ENCODE data around the gene THADA. TPM values are rescaled to one million over a fixed set of nuclear protein-coding genes. Genes with fewer than 3 reads are reported as not detected.
"Not testable (repeated sequence)": the region's sequence is repeated elsewhere in the genome, so short reads cannot be mapped to it uniquely, and the experiment has no call there.

The THADA gene
- polyA plus RNA-seq, 1 donor (not counting 4 experiments of a cell fraction or from before 2014, with no cell fraction given) = 22.6 TPM

DNA sequence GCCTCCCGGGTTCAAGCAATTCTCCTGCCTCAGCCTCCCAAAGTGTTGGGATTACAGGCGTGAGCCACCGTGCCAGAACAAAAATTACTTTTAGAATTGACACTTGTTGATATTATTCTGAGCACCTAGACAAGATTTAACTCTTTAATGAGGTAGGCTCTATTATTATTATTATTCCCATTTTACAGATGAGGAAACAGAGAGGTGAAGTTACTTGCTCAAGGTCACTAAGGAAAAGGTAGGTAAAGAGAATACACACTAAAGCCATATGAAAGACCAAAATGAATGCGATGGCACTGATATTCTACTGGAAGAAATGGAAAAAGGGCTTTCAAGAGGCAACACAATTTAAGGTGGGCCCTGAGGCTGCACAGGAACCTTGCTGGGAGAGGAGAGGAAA is 295.6 kb downstream of the THADA start:
- H3K4me3 ChIP-seq (ENCODE audit: control insufficient read depth in 2 of 3, extremely low read depth in 1 of 3, insufficient read depth in 2 of 3, low read depth in 1 of 3, low read length in 3 of 3) = no peak overlapping the region
- DNase-seq (ENCODE audit: low read depth, low spot score) = no peak
- no peaks in the 10 kb centered on the region for H4K20me1 ChIP-seq (ENCODE audit: control insufficient read depth, extremely low read depth, insufficient read depth, low read length)
- no peak for FAIRE-seq
- peaks cover 2% of the 10 kb centered on the region for H3K9me1 ChIP-seq (ENCODE audit: control insufficient read depth, extremely low read depth, insufficient read depth, low read length)
- dilution Hi-C loops (cut with MboI; ENCODE audit: extremely low pct_ligation_motif_present, low sequenced_read_pairs) = no loop called here
- H3K27ac ChIP-seq (ENCODE audit: control insufficient read depth, insufficient read depth, low read length) = no peak overlapping the region
- H3K9me3 ChIP-seq (ENCODE audit: control insufficient read depth, low read depth, low read length) = no peaks in the 10 kb centered on the region
- H2AFZ ChIP-seq (ENCODE audit: control insufficient read depth, low read length) = no peak overlapping the region
- no peaks in the 10 kb centered on the region for H3K79me2 ChIP-seq (ENCODE audit: control insufficient read depth, insufficient read depth, low read length)
- peaks cover 16% of the 10 kb centered on the region for H3K4me1 ChIP-seq (ENCODE audit: control insufficient read depth, extremely low read depth, insufficient read depth, low read length)
- TF ChIP-seq EZH2 (IDR thresholded peaks at IDR 0.05; ENCODE audit: low read length) = no peak
- TF ChIP-seq, protein P1, sequence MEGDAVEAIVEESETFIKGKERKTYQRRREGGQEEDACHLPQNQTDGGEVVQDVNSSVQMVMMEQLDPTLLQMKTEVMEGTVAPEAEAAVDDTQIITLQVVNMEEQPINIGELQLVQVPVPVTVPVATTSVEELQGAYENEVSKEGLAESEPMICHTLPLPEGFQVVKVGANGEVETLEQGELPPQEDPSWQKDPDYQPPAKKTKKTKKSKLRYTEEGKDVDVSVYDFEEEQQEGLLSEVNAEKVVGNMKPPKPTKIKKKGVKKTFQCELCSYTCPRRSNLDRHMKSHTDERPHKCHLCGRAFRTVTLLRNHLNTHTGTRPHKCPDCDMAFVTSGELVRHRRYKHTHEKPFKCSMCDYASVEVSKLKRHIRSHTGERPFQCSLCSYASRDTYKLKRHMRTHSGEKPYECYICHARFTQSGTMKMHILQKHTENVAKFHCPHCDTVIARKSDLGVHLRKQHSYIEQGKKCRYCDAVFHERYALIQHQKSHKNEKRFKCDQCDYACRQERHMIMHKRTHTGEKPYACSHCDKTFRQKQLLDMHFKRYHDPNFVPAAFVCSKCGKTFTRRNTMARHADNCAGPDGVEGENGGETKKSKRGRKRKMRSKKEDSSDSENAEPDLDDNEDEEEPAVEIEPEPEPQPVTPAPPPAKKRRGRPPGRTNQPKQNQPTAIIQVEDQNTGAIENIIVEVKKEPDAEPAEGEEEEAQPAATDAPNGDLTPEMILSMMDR (optimal IDR thresholded peaks at IDR 0.05 in 1 of 3, IDR thresholded peaks at IDR 0.05 in 1 of 3, conservative IDR thresholded peaks at IDR 0.05 in 1 of 3; ENCODE audit: extremely low read depth in 1 of 3, insufficient read depth in 2 of 3, low read length in 3 of 3) = no peak
- H3K4me2 ChIP-seq (ENCODE audit: control insufficient read depth, extremely low read depth, insufficient read depth, low read depth, low read length) = peak overlapping the region; percentile 64
- H3K27me3 ChIP-seq (ENCODE audit: control insufficient read depth, extremely low read depth, insufficient read depth, low read length) = no peaks in the 10 kb centered on the region
- no peaks in the 10 kb centered on the region for H3K36me3 ChIP-seq (ENCODE audit: control insufficient read depth in 2 of 2, extremely low read depth in 1 of 2, insufficient read depth in 2 of 2, low read length in 2 of 2)
- H3K9ac ChIP-seq (ENCODE audit: control insufficient read depth, extremely low read depth, insufficient read depth, low read length) = no peak overlapping the region

DNA sequence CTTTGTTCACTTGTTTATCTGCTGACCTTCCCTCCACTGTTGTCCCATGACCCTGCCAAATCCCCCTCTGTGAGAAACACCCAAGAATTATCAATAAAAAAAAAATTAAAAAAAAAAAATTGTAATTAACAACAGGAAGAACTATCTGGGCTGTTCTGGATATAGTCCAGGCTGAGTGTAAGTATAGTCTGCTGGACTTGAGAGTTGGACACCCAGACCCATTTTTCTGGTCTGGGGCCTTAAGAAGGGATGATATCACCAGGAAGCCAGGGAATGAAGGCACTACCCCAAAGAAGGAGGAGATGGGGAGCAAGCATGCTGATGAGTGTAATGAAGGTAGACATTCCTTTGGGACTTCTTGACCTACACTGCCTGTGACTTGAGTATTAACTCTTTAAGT is 297.3 kb downstream of the THADA start:
- H3K27ac ChIP-seq (ENCODE audit: control insufficient read depth, insufficient read depth, low read length) = no peak overlapping the region
- FAIRE-seq = no peak
- no peak overlapping the region for H3K4me2 ChIP-seq (ENCODE audit: control insufficient read depth, extremely low read depth, insufficient read depth, low read depth, low read length)

DNA sequence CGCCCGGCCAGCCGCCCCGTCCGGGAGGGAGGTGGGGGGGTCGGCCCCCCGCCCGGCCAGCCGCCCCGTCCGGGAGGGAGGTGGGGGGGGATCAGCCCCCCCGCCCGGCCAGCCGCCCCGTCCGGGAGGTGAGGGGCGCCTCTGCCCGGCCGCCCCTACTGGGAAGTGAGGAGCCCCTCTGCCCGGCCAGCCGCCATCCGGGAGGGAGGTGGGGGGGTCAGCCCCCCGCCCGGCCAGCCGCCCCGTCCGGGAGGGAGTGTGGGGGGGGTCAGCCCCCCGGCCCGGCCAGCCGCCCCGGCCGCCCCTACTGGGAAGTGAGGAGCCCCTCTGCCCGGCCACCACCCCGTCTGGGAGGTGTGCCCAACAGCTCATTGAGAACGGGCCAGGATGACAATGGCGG is 298.1 kb downstream of the THADA start:
- H2AFZ ChIP-seq (ENCODE audit: control insufficient read depth, low read length); H3K79me2 ChIP-seq (ENCODE audit: control insufficient read depth, insufficient read depth, low read length); H3K27ac ChIP-seq (ENCODE audit: control insufficient read depth, insufficient read depth, low read length); DNase-seq (ENCODE audit: low read depth, low spot score); H3K4me3 ChIP-seq (ENCODE audit: control insufficient read depth in 2 of 3, extremely low read depth in 1 of 3, insufficient read depth in 2 of 3, low read depth in 1 of 3, low read length in 3 of 3); H4K20me1 ChIP-seq (ENCODE audit: control insufficient read depth, extremely low read depth, insufficient read depth, low read length); H3K9me1 ChIP-seq (ENCODE audit: control insufficient read depth, extremely low read depth, insufficient read depth, low read length); H3K9ac ChIP-seq (ENCODE audit: control insufficient read depth, extremely low read depth, insufficient read depth, low read length); H3K9me3 ChIP-seq (ENCODE audit: control insufficient read depth, low read depth, low read length); FAIRE-seq; H3K36me3 ChIP-seq (ENCODE audit: control insufficient read depth in 2 of 2, extremely low read depth in 1 of 2, insufficient read depth in 2 of 2, low read length in 2 of 2); H3K4me2 ChIP-seq (ENCODE audit: control insufficient read depth, extremely low read depth, insufficient read depth, low read depth, low read length); dilution Hi-C loops (cut with MboI; ENCODE audit: extremely low pct_ligation_motif_present, low sequenced_read_pairs); H3K27me3 ChIP-seq (ENCODE audit: control insufficient read depth, extremely low read depth, insufficient read depth, low read length): not testable (repeated sequence)
- peaks cover 31% of the 10 kb centered on the region for H3K4me1 ChIP-seq (ENCODE audit: control insufficient read depth, extremely low read depth, insufficient read depth, low read length)

More for the DNA sequence above, 297.3 kb downstream of the THADA start:
- H3K9ac ChIP-seq (ENCODE audit: control insufficient read depth, extremely low read depth, insufficient read depth, low read length) = no peak overlapping the region
- H3K9me3 ChIP-seq (ENCODE audit: control insufficient read depth, low read depth, low read length) = no peaks in the 10 kb centered on the region
- no peak for DNase-seq (ENCODE audit: low read depth, low spot score)
- H3K9me1 ChIP-seq (ENCODE audit: control insufficient read depth, extremely low read depth, insufficient read depth, low read length) = peaks cover 2% of the 10 kb centered on the region
- H3K4me3 ChIP-seq (ENCODE audit: control insufficient read depth in 2 of 3, extremely low read depth in 1 of 3, insufficient read depth in 2 of 3, low read depth in 1 of 3, low read length in 3 of 3) = no peak overlapping the region
- no peaks in the 10 kb centered on the region for H3K79me2 ChIP-seq (ENCODE audit: control insufficient read depth, insufficient read depth, low read length)
- no peak overlapping the region for H2AFZ ChIP-seq (ENCODE audit: control insufficient read depth, low read length)
- H3K27me3 ChIP-seq (ENCODE audit: control insufficient read depth, extremely low read depth, insufficient read depth, low read length) = no peaks in the 10 kb centered on the region
- no peaks in the 10 kb centered on the region for H3K36me3 ChIP-seq (ENCODE audit: control insufficient read depth in 2 of 2, extremely low read depth in 1 of 2, insufficient read depth in 2 of 2, low read length in 2 of 2)
- TF ChIP-seq EZH2 (IDR thresholded peaks at IDR 0.05; ENCODE audit: low read length) = no peak
- TF ChIP-seq, protein P1 (optimal IDR thresholded peaks at IDR 0.05 in 1 of 3, IDR thresholded peaks at IDR 0.05 in 1 of 3, conservative IDR thresholded peaks at IDR 0.05 in 1 of 3; ENCODE audit: extremely low read depth in 1 of 3, insufficient read depth in 2 of 3, low read length in 3 of 3) = no peak
- H4K20me1 ChIP-seq (ENCODE audit: control insufficient read depth, extremely low read depth, insufficient read depth, low read length) = no peaks in the 10 kb centered on the region
- peaks cover 26% of the 10 kb centered on the region for H3K4me1 ChIP-seq (ENCODE audit: control insufficient read depth, extremely low read depth, insufficient read depth, low read length)
- dilution Hi-C loops (cut with MboI; ENCODE audit: extremely low pct_ligation_motif_present, low sequenced_read_pairs) = no loop called here

Data from keratinocyte (primary cell).